RPMI8226 (cell line): ENCODE results near the gene LRRC1.
"Not testable (repeated sequence)": the region's sequence is repeated elsewhere in the genome, so short reads cannot be mapped to it uniquely, and the experiment has no call there.

Experiments used
- DNase-seq: peaks from one replicate; pipeline ENCODE4 v3.0.0-alpha.2; 2015

Gene LRRC1

DNA sequence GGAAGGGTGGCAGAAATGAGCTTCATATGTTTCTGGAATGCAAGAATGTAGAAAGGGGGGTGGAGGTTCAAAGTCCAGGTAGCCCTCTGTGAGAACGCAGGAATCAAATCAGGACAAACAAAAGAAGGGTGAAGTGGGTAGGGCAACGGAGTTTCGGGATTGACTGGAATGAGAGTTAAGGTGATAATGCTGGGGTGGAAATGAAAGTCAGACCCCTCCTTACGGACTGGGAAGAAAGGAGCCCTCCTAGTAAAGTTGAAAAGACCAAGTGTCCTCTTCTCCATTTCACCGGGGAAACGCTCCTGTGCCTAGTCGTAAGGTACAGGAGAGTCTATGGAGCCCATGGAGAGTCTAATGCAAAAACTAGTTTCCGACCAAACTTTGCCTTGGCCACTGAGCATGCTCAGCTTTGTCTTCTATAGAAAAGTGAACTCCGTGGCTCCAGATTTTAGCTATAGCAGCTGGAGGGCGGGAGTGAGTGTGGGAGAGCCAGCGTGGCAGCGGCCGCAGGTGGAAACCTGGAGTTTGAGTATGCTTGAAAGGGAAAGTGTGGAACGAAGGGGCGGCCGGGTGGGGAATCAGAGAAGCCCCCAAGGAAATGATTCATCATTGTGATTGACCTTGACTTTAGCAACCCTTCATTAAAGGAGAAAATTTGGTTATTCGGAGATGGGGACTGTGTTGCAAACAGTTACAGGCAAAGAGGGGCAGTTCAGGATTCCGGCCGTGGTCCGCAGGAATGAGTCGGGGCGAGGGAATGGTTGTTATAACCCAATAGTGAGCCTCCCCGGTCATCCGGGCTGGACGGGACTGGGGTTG is 1.3 kb upstream of the LRRC1 start:
- peak; percentile 63 for DNase-seq

GRCh38 chr6:53794137-53794719 is 577 bp upstream of the LRRC1 start:
- DNase-seq = peak; percentile 92

DNA sequence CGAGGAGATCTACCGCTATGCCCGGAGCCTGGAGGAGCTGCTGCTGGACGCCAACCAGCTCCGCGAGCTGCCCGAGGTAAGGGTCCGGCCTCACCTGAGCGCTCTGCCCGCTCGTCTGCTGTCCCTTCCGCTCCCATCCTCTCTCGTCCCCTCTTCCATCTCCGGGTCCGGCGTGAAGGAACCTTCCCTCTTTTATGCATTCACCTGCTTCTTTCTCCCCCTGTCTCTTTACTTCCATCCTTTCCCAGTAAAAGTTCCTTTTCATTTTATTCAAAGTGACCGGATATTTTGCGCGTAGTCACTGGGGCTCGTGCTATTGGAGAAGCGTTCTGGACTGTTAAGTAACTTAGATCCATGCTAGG is 516 bp downstream of the LRRC1 start:
- DNase-seq = peak; percentile 38

GRCh38 chr6:53795702-53796450 is 1.1 kb downstream of the LRRC1 start:
- DNase-seq = peak; percentile 30

GRCh38 chr6:53796451-53796780 is 1.6 kb downstream of the LRRC1 start:
- no peak for DNase-seq

DNA sequence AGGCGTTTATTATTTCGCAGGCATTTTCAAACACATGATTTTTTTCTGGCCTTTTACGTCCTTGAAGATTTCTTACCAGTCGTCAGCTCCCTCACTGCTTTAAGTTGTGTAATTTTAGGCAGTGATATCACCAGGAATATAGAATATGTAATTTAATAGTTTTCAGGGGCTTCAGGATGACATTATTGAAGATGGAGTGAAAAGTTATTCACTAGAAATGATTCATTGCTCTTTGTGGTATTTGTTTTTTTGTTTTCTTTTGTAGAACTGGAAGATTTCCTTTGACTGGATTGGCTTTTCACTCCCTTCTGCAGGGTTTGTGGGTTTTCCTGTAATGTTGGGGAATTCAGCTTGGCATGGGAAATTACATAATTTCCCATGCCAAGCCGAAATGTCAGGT is 2.0 kb downstream of the LRRC1 start:
- DNase-seq = no peak

DNA sequence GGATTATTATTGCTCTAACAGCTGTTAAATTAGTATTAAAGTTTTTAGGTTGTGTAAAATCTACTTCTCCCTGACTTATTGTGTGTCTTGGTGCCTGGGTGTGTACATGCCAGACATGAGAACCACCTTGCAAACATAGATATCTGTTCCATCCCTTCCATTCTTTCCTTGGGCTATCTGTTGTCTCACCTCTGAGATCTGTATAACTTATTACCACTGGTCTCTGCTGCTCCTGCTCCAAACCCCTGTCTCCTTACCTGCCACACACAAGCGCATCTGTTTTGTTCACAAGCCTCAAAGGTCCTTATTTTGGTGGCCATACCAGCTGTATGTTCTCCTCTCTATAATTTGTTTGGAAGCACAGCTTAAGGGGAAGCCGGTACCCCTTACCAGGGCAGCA is 2.5 kb downstream of the LRRC1 start:
- DNase-seq = no peak

DNA sequence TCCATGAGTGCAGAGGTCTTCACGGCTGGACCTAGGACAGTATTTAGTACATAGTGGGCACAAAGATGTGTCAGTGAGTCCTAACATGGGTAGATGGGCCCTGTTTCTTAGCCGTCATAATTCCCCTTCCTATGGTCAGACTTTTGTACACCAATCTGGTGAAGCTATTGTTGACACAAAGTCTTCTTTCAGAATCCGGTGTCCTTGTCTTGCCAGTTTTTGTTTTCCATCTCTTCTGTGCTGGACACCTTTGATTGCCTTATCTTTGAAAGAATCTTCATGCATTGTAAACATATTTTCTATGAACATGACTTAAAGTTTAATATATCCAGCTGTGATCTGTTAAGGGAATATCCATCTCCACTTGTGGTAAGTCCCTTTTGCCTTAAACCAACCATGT is 4.5 kb downstream of the LRRC1 start:
- DNase-seq = no peak

GRCh38 chr6:53801022-53801421 is 6.2 kb downstream of the LRRC1 start:
- no peak for DNase-seq

GRCh38 chr6:53802582-53802981 is 7.8 kb downstream of the LRRC1 start:
- DNase-seq = no peak

DNA sequence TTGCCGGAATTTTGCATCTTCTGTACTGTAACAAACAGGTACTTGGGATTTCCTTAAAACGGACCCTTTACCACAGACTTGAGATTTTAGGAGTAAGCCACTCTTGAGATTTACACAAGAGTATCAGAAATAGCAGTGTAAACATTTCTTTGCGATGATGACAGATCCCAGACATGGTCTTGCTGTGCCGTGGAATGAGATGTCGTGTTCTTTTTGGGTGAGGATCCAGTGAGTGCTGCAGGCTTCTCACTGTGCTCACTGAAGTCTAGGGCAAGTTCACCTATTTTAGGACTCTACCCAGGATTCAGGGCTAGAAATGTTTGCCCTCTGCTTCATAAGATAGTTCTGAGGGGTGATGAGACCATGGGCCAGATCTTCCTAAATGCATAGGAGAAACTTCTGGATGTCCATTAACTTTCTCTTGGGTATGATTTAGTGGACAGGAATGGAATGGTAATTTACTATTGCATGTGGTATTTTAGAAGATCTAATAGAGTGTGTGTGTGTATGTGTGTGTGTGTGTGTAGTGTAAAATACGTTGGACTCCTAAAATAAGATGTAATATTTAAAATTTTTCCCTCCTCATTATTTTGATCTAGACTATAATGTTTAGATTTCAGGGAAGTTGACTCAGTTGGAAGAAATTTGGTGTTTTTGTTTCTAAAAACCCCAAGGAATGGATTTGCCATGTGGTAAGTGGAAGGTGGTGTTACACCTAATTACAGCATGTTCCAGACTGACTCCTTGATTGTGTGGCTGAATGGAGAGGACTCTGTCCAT is 8.5 kb downstream of the LRRC1 start:
- no peak for DNase-seq

GRCh38 chr6:53805016-53805415 is 10.2 kb downstream of the LRRC1 start:
- no peak for DNase-seq

- peak; percentile 84 for DNase-seq
Measured at GRCh38 chr6:53805725-53806124, 10.9 kb downstream of the LRRC1 start.

- DNase-seq = not testable (repeated sequence)
Measured at GRCh38 chr6:53807606-53808005, 12.8 kb downstream of the LRRC1 start.

DNA sequence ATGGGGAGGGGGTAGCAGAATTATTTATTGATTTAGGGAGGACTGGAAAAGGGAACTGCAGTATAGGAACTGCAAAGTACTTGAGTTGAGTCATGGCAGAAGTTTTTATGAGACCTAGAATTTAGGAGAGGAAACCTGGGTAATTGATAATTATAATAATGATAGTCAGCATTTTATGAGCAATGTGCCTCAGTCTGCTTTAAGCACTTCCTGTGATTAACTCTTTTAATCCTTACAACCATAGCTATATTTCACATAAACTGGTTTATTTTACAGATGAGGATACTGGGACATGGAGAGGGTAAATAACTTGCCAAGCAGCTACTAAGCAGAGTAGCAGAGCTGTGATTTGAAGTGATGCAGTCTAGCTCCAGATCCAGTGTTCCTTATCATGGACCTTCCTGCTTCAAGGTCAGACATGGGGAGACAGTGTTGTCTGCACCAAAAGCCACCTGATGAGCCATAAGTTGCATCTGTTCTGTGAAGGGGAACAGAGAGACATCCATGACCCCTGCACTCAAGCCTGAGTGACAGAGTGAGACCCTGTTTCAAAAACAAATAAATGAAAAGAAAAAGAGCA is 13.6 kb downstream of the LRRC1 start:
- no peak for DNase-seq

GRCh38 chr6:53809691-53810090 is 14.9 kb downstream of the LRRC1 start:
- no peak for DNase-seq

DNA sequence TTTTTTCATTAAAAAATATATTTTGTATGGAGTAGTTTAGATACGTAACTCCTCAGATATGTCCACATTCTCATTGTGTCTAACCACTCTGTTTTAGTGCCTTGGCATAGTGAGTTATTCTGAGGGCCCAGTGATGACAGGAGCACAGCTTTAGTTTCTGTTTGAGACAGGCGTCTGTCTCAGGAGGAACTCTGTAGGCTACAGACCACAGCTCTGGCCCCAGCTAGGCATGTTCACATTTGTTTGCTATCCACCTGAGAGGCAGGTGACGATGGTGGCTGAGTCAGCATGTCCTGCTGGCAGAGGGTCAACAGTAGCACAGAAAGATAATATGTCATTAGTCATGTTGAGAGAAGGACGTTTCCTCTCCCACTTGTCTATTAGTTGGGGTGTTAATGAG is 16.3 kb downstream of the LRRC1 start:
- DNase-seq = peak; percentile 95

GRCh38 chr6:53811746-53812145 is 16.9 kb downstream of the LRRC1 start:
- peak; percentile 21 for DNase-seq

GRCh38 chr6:53813096-53813495 is 18.3 kb downstream of the LRRC1 start:
- DNase-seq = no peak

- peak; percentile 61 for DNase-seq
Measured at GRCh38 chr6:53813801-53814200, 19.0 kb downstream of the LRRC1 start.

DNA sequence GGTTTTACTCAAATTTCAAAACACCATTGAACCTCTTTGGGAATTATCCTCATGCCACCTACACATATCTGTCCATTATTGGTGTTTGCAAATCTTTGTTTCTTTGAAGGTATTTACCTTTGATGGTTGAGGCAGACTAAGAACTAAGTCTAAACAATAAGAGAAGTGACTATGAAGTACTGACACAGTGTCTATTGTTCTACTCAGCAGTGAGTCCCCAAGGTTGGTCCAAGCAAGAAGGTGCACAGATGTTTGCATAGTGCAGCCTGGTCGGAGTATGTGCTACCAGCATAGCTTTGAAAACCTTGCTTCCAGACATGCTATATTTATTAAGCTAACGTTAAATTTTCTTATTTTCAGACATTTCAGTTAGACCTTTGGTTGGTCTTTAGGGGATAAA is 19.5 kb downstream of the LRRC1 start:
- DNase-seq = no peak

DNA sequence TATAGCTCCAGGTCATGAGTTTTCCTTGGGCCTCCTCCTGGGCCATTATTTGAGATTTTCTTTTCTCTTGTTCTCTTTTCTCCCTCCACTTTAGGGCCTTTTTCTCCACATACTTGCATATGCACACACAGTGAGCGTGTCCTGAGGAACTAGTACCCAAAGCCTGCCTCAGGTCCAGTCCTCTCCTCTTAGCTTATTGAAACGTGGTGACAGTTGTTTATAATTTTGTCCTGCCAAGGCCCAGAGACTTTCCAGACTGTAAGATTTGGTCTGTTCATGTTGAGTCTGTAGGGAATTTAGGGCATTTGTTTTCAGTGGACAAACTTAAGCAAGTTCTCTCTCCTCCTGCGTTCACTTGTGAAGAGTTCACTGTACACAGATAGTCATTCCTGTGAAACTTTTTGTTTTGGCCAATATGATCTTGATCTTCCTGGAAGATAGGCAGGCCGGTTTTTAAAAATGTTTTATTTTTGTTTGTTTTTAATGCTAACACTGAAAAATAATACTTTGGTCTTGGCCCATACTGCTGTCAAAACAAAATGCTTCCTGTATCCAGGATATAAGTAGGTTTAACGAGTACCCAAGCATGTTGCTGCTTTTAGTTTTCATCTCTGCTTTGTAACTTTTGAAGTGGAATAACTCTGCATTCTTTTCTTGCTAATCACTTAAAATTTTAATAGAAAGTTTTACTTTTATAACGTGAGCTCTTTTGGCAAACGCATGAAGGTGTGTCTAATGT is 20.7 kb downstream of the LRRC1 start:
- DNase-seq = no peak
